HG03135 (cell line): ENCODE data around the gene UGT2B10.
"Not testable (repeated sequence)": the region's sequence is repeated elsewhere in the genome, so short reads cannot be mapped to it uniquely, and the experiment has no call there.

Source experiments
- ATAC-seq: cut with Tn5 transposase; IDR thresholded peaks from one replicate; pipeline ENCODE4 v1.9.1; 2021; ENCODE audit warnings: mild to moderate bottlenecking, moderate library complexity; ENCODE audit not compliant: unreplicated experiment

Gene UGT2B10

DNA sequence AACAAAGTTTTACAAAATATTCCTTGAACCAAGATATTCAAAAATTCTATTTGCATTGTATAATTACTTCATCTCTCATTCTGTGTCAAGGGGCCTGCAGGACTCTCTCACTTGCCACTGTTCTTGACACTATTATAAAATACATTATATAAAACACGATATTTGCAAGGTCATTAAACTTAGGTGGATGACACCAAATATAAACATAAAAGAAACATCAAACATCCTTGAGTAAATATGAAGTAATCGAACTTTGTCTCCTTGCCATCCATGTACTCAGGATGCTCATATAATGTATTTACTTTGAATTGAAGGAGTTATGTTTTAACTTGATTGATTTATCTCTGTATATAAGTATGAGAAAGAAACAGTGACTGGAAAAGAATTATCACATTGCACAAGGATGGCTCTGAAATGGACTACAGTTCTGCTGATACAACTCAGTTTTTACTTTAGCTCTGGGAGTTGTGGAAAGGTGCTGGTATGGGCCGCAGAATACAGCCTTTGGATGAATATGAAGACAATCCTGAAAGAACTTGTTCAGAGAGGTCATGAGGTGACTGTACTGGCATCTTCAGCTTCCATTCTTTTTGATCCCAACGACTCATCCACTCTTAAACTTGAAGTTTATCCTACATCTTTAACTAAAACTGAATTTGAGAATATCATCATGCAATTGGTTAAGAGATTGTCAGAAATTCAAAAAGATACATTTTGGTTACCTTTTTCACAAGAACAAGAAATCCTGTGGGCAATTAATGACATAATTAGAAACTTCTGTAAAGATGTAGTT lies at the start of gene UGT2B10:
Gene UGT2B10, plus strand, starts transcription at position 378 of the 793 bp plus-strand sequence. Its CDS starts 26 bp downstream, at position 404.
- ATAC-seq, result not testable (repeated sequence)

DNA sequence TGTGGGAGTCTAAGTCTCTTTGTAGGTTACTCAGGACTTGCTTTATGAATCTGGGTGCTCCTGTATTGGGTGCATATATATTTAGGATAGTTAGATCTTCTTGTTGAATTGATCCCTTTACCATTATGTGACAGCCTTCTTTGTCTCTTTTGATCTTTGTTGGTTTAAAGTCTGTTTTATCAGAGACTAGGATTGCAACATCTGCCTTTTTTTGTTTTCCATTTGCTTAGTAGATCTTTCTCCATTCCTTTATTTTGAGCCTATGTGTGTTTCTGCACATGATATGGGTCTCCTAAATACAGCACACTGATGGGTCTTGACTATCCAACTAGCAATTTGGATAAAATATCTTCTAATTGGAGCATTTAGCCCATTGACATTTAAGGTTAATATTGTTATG lies 44.0 kb upstream of the UGT2B10 start:
- not testable (repeated sequence) for ATAC-seq

DNA sequence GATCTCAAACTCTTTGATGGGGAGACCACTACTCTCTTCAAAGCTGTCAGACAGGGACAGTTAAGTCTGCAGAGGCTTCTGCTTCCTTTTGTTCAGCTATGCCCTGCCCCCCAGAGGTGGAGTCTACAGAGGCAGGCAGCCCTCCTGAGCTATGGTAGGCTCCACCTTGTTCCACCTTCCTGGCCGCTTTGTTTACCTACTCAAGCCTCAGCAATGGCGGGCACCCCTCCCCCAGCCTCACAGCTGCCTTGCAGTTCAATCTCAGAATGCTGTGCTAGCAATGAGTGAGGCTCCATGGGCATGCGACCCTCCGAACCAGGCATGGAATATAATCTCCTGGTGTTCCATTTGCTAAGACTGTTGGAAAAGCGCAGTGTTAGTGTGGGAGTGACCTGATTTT lies 42.1 kb upstream of the UGT2B10 start:
- ATAC-seq, result no peak

DNA sequence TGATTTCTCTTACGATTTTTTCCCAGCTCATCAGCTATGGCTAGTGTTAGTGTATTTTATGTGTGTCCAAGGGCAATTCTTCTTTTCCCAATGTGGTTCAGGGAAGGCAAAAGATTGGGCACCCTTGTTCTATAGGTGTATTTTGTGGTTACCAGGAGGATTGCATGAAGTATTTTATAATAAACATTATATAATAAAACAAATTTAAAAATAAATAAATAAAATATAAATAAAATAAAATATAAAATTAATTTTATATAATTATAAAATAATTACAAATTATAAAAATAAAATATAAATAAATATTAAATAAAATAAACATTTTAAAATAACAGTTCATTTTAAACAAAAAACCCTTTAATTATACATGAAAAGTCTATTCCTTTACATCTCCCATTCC lies 35.6 kb upstream of the UGT2B10 start:
- ATAC-seq, result no peak

DNA sequence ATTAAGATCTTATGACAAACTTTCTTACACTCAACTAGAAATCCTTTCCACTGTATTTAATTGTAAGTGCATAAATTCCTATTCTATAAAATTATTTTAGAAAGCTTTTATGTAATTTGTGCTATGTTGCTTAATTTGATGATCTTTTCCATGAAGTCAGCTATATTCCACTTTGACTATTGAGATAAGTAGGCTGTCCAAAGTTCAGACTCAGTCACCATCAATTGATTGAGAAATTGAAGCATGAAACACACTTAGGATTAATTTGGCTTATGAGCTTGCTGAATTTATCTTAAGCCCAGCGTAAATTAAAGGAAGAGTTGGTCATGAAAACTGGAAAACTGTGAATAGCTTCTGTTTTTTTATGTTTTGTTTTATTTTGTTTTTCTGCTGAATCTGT lies 18.7 kb upstream of the UGT2B10 start:
- no peak for ATAC-seq

DNA sequence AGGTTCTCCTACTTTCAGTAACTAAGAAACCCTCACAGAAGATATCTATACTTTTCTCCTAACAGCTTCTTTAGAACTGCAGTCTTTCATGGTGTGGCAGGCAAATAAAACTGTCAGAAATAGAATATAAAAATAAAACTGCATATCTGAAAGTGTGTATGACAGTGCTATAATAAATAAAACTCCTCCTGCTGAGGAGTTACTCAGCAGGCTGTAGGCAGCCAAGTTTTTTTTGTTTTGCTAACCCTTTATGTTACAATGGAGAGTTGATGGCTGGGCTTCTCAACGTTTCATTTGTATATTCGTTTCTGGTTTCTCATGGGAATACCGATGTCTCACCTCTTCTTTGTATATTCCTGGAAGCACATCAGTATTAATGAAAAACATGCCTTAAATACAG lies 18.2 kb upstream of the UGT2B10 start:
- no peak for ATAC-seq

DNA sequence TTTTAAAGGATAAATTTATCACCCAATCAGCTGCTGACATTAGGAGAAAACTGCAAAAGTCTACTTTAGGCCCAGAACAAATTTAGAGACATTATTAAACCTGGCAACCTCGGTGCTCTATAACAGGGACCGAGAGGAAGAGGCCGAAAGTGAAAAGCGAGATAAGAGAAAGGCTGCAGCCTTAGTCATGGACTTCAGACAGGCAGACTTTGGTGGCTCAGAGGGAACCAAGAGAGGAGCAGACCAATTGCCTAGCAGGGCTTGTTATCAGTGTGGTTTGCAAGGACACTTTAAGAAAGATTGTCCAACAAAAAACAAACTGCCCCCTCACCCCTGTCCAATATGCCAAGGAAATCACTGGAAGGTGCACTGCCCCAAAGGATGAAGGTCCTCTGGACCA lies 12.8 kb upstream of the UGT2B10 start:
- ATAC-seq, result no peak

DNA sequence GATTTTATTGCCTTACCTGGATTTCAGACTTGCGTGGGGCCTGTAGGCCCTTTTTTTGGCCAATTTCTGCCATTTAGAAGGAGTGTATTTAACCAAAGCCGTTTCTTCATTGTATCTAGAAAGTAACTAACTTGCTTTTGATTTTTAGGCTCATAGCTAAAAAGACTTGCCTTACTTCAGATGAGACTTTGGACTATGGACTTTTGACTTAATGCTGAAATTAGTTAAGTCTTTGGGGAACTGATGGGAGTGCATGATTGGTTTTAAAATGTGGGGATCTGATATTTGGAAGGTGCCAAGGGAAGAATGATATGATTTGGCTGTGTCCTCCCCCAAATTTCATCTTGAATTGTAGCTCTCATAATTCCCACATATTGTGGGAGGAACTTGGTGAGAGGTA lies 7.7 kb upstream of the UGT2B10 start:
- no peak for ATAC-seq

DNA sequence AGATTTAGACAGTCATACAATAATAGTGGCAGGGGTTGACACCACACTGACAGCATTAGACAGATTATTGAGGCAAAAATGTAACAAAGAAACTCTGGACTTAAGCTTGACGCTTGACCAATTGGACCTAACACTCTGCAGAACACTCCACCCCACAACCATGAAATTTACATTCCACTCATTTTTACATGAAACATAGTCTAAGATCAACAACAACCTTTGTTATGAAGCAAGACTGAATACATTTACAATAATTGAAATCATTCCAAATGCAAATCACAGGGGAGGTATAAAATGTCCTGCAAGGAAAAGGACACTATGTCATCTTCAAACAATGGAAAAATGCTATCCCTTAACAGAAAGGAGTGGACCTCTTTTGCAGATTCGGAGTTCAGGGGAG lies 4.9 kb upstream of the UGT2B10 start:
- no peak for ATAC-seq

DNA sequence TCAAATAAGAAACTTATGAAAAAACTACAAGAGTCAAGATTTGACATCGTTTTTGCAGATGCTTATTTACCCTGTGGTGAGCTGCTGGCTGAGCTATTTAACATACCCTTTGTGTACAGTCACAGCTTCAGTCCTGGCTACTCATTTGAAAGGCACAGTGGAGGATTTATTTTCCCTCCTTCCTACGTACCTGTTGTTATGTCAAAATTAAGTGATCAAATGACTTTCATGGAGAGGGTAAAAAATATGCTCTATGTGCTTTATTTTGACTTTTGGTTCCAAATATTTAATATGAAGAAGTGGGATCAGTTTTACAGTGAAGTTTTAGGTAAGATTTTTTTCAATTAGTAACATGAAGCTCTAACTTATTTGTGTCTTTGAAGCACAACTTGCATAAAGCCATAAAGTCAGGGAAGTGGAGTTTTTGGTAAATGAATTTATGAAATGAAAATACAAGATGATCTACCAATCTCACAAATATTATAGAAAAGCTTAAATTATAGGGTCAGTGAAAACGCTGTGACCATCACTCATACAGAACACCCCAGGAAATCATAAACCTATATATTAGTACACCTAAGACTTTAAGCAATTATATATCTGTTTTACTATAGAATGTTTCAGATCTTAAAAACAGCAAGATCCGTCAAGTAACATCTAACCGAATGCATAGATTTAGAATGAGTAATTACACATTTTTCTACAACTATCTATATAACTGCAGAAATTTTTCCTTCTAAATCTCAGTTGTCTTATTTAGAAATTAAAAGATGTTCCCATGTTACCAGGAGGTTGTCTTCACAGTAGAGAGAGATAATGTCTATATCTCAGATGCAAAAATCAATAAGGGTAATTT lies 844 bp downstream of the UGT2B10 start:
- not testable (repeated sequence) for ATAC-seq

DNA sequence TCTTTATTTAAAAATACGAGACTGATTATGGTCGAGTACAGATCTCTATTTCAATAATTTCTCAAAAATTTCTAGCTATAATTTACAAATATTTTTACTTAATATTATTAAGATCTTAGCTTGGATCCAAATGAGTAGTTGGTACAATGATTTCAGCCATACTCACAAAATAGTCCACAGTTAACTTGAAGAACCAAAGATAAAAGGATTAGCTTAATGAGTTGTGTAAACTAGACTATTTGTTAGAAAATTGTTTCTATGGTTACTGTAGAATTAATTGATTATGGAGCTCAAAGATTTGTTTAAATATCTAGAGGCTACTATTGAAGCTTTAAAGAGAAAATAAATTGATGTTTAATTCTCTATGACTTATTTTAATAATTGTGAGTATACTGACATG lies 1.6 kb downstream of the UGT2B10 start:
- no peak for ATAC-seq

DNA sequence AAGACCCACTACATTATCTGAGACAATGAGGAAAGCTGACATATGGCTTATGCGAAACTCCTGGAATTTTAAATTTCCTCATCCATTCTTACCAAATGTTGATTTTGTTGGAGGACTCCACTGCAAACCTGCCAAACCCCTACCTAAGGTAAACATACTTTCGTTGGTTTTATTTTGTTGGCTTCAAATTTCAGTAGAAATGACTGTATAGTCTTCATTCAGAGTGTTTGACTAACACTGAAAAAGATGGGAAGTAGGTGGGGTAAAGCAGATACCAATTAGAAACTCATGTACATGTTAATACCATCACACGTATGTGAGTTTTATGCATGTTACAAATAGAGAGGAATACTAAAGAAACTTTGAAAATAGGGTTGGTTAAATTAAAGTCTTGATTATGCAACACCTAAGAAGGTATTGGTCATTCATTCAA lies 2.3 kb downstream of the UGT2B10 start:
- not testable (repeated sequence) for ATAC-seq

DNA sequence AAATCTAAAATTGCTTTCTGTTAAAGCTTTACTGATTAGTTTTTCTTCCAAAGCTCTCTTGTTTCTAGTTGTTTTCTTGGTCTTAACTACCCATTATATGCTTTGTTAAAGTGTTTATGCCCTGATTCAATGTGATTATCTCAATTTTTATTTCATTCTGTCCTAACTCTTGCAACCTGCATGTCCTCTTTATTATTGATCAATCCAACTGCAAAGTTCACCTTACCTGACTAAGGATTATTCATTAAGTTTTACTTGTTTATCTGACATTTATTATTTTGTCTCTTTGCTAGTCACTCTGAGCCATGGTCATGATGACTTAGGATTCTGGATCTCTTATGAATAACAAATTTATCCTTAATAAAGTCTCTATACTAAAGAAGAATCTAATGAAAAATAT lies 15.8 kb downstream of the UGT2B10 start:
- no peak for ATAC-seq

DNA sequence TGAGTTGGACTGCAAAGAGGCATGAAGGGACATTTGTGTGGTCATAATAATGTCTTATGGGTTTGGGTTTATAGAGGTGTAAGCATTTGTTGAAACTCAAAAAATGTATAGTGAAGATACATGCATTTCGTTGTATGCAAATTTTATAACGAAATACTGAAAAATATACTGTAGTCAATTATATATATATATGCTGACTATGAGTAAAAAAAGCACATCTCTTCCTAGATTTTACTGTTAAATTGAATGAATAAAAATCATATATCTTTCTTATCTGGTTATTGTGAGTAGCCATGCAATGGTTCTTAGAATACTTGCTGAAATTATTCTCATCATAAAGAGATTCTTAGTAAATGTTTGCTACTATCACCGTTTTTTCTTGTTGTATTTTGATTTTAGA lies 34.5 kb downstream of the UGT2B10 start:
- ATAC-seq, result no peak

DNA sequence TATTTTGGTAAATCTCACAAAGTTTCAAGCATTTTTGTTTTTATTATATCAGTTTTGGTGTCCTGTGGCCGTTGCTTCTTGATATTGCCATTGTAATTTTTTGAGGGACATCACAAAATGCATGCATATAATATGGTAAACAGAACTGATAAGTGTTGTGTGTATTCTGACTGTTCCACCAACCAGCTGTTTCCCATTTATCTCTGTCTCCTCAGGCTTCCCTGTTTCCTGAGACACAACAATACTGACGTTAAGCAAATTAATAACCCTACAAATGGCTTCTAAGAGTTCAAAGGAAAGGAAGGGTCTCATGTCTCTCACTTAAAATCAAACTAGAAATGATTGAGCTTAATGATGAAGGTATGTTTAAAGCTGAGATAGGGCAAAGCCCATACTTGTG lies 40.0 kb downstream of the UGT2B10 start:
- ATAC-seq, result no peak

DNA sequence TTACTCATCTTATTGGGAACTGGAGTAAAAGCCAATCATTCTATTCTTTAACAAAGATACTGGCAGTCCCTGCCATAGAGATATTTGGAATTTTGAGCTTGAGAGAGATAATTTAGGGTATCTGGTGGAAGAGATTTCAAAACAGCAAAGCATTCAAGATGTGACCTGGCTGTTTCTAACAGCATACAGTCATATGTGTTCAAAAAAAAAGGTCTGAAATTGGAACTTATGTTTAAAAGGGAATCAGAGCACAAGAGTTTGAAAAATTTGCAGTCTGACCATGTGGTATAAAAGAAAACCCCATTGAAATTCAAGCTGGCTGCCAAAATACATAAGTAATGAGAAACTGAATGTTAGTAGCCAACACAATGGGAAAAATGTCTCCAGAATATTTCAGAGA lies 42.2 kb downstream of the UGT2B10 start:
- ATAC-seq, result no peak

DNA sequence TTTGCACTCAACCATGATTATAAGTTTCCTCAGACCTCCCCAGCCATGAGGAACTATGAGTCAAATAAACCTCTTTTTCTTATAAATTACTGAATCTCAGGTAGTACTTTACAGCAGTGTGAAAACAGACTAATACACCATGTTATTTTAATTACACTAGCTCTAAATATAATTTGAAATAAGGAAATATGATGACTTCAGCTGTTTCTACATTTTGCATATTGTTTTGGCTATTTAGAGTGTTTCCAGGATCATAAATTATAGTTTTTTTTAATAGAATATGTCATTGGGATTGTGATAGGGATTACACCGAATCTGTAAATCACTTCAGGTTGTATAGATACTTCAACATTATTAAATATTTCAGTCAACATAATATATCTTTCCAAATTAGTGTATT lies 43.9 kb downstream of the UGT2B10 start:
- no peak for ATAC-seq

DNA sequence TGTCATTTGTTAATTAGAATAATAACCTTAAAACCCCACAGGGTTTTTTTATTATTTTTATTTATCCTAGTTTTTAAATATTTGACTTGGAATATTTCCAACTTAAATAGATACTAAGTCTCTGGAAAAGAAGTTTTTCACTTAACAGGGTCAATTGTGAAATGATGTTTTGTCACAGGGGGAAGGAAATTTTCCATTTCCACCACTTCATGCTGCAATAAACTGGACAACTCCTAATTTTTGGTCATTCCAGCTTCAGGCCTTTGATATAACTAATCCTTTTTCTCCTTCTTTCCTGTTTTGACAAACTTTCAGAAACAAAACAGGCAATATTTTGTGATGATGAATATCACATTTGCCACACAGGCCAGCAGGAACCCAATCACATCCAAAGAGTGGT lies 45.3 kb downstream of the UGT2B10 start:
- no peak for ATAC-seq

DNA sequence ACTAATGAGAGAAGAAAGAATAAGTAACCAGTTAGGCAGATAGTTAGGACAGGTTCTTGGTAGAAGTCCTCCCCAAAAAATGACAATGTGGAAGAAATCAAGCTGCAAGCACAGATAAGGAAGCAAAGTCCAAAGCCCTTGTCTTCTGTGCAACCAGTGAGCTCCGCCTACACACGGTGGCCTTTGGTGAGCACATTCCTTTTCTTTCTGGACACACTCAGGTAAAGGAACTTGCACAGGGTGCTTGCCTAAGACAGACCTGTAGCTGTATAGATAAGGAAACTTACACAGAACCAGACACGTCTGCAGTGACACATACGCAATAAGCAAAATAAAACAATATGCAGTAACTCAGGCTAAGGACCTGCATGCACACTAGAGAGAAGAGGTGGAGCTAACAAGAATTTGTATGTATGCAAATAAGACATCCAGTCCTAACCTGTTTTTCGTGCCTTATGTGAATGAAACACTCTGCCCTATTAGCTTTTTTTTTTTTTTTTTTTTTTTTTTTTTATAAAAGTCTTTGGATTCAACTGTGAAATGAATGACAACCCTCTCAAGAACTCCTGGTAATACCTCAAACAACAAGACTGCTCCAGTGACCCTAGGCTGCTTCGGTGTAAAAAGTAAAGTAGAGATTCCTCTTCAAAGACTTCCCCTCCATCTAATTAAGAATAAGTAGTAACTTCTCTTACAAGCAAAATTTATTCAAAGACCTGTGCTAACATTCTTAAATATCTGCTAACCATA lies 48.8 kb downstream of the UGT2B10 start:
- ATAC-seq, result no peak

DNA sequence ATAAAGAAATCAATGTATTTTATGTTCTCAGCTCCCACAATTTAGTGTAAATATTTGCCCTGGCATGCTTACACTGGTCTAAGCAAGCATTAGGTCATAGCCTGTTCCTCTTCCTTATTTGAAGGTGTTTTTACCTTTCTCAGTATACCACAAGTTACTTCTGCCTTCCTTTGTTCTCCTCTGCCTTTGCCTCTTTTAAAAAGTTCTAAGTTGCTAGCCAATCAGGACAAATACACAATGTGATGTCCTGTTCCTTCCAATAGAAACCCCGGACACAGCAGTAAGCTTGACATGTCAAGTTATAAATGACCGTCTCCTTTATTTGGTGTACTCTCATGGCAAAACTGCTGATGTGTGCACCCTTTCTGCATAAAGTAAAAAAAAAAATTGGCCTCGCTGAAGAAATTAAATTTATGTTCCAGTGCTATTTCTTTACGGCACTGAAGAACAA lies 49.4 kb downstream of the UGT2B10 start:
- no peak for ATAC-seq

DNA sequence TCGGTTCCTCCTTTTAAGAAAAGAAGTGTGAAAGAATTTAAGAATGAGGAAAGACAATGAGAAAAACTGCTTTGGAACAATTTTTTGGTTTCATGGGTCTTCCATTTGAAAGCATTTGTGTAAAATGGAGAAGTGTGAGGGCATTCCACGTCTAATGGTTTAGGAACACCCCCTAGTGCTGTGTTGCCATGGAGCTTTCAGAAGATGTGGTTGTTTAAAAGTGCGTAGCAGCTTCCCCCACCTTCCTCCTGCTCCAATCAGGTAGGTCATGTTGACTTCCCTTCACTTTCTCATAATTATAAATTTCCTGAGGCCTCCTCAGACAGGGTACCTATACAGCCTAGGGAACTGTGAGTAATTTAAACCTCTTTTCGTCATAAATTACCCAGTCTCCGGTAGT lies 50.0 kb downstream of the UGT2B10 start:
- no peak for ATAC-seq
